GM19238 (cell line): Measurements from ENCODE around the gene ZFYVE28.

Experiments
- DNase-seq: peaks from one replicate; pipeline ENCODE4 v3.0.0; 2011; ENCODE audit warnings: low spot score; ENCODE audit not compliant: insufficient read length

ZFYVE28 gene

DNA sequence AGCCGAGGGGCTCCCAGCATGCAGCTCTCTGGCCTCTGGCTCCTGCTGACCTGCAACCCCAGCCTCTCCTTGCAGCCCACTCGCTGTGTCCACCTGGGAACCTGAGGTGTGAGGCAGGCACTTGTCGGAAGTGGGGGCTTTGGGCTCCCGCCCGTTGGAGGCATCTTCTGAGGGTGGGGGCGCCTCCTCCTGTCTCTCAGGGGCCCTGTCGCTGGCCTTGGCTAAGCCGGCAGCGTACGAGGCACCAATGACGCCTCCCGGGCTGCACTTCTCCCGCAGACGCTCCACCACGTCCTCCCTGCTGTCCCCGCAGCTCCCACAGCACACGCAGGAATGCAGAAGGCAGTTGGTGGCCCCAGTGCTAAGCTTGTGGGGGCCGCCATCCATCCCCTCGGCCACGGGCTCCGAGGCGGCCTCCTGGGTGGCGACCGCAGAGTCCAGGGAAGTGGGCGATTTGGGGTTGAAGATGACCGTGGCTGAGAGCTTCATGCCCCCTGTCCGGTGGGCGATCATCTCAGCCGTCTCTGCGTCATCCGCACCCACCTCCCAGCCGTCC is 114.0 kb downstream of the ZFYVE28 start:
- no peak for DNase-seq

DNA sequence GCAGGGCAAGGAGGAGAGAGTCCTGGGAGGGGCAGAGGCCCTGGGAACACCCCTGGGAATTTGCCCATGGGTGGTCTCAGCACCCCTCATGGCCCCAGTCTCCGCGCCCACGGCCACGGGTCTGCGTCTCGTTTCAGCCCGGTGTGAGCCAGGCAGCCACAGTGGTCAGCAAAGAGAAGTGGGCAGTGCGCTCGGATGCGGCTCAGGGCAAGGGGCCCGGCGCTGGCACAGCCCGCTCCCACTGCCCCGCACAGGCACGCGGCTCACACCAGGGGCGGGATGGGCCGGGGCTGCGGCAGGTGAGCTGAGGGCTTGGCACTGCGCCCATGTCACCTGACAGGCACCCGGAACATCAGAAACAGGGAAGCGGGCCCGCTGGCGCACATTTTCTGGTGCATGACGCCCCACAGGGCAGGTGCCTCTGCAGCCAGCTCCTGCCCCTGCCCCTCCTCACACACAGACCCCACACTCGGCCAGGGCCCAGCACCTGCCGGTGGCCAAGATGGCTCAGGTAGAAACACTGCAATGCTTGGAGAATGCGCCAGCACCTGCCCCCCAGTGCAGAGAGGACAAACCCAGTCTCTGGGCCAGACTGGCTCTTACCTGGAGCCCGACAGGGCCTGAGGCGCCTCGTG is 114.6 kb downstream of the ZFYVE28 start:
- no peak for DNase-seq

GRCh38 chr4:2303121-2303685 is 115.2 kb downstream of the ZFYVE28 start:
- DNase-seq, result no peak

DNA sequence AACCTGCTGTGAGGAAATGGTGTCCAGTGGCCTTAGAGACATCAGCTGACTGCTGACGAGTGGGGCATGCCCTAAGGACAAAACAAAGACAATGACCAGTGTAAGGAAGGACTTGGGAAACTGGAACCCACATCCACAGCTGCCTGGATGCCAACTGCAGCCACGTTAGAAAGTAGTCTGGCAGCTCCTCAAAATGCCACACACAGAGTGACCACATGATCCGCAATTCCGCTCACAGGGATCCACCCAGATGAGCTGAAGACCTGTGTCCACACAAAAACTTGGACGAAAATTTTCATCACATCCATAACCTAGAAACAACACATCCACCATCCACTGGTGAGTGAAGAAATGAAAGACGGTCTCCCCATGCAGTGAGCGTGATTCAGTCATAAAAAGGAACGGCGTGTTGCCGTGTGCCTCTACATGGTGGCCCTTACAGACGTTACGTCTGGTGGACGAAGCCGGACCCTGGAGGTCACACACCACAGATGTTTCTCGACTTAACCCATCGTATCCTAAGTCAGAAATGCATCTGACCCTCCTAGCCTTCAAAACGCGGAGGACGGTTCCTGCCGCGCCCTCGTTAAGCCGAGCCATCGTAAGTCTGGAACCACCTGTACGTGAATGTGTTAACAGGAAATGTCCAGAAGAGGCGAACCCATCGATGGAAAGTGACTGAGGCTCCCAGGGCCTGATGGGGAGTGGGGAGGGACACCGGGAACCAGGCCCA is 115.9 kb downstream of the ZFYVE28 start:
- no peak for DNase-seq

DNA sequence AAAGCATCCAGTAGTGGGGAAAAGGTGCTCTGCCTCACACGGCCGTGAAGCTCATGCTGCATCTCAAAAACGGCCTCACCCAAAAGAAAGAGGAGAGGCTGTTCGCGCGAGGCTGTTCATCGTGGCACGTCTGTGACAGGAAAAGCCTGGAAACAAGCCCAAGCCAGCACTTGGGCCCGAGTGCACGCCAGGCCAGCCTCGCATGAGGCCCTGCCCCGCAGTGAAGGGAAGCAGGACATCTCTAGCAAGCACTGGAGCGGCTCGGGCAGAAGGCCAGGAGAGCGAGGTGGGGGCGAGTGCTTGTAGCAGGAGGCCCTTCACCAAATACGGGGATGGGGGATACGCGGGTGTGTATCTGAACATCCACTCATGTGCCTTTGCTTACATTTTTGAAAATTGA is 116.6 kb downstream of the ZFYVE28 start:
- no peak for DNase-seq

GRCh38 chr4:2301225-2301642 is 117.2 kb downstream of the ZFYVE28 start:
- no peak for DNase-seq

DNA sequence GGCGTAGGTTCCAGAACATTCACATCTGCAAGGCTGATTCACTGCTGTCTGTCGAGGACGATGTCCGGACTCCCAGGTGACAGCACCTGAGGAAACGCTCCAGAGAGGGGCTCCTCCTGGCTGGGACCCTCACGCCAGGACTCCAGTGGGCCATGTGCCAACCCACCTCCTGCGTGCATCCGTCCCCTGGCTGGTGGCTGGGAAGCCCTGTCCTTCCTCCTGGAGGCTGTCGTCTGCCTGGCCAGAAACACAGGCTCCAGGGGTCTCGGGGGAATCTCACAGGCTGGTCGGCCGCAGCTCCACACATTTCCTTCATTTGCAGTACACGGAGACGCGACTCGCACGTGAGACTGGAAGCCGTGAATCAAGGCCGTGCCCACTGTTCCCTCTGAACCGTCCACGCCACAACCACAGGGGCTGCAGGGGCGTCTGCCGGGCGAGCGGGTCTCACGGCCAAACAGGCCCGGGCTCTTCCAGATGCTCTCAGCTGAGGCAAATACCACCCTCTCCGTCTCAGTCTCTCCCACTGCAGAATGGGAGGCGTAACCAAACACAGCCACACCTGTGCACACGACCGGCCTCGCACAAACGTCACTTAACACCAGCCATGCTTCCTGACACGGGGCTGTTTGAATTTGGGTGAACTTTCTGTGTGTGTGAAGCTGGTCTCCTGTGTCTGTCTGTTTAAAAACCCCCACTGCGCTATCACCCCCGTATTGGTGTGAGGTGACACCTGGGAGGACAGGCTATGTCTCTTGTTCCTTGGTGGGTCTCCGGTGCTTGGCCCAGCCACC is 117.8 kb downstream of the ZFYVE28 start:
- no peak for DNase-seq

GRCh38 chr4:2299794-2300193 is 118.7 kb downstream of the ZFYVE28 start:
- DNase-seq, result no peak

DNA sequence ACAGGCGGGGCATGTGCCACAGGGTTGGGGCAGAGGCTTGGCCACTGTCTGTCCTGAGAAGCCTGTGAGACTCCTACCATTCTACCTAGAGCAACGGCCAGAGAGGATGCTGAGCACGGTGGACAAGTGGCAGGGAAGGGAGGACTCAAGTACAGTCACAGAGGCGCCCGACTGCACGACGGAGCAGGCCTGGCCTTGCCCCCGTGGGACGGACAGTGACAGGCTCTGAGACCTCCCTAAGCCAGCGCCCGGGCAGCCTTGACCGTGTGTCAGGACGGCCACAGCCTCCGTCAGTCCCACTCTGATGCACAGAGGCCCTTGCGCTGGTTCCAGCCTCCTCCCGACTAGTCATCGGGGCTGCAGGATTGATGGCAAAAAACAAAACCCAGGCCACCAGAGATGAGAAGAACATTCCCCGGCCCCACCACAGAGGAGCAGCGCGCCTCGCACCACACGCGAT is 119.9 kb downstream of the ZFYVE28 start:
- DNase-seq, result no peak

DNA sequence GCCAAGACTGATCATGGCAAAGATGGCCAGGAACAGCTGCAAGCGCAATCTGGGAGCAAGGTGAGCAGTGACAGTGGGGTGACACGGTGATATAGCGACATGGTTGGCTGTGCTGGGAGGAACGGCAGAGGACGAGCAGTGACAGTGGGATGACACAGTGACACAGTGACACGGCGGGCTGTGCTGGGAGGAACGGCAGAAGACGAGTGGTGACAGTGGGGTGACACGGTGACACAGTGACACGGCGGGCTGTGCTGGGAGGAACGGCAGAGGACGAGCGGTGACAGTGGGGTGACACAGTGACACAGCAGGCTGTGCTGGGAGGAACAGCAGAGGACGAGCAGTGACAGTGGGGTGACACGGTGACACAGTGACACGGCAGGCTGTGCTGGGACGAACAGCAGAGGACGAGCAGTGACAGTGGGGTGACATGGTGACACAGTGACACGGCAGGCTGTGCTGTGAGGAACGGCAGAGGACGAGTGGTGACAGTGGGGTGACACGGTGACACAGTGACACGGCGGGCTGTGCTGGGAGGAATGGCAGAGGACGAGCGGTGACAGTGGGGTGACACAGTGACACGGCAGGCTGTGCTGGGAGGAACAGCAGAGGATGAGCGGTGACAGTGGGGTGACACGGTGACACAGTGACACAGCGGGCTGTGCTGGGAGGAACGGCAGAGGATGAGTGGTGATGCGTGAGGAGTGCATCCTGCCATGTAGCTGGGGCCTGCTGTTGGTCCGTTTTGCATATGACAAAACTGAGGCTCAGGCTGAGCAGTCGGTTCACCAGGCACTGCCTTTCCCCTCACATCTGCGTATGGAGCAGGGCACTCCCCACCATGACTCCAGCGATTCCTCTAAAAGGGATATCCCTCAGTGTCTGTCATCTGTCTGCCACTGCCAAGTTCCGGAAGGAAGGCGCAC is 120.6 kb downstream of the ZFYVE28 start:
- DNase-seq, result no peak

DNA sequence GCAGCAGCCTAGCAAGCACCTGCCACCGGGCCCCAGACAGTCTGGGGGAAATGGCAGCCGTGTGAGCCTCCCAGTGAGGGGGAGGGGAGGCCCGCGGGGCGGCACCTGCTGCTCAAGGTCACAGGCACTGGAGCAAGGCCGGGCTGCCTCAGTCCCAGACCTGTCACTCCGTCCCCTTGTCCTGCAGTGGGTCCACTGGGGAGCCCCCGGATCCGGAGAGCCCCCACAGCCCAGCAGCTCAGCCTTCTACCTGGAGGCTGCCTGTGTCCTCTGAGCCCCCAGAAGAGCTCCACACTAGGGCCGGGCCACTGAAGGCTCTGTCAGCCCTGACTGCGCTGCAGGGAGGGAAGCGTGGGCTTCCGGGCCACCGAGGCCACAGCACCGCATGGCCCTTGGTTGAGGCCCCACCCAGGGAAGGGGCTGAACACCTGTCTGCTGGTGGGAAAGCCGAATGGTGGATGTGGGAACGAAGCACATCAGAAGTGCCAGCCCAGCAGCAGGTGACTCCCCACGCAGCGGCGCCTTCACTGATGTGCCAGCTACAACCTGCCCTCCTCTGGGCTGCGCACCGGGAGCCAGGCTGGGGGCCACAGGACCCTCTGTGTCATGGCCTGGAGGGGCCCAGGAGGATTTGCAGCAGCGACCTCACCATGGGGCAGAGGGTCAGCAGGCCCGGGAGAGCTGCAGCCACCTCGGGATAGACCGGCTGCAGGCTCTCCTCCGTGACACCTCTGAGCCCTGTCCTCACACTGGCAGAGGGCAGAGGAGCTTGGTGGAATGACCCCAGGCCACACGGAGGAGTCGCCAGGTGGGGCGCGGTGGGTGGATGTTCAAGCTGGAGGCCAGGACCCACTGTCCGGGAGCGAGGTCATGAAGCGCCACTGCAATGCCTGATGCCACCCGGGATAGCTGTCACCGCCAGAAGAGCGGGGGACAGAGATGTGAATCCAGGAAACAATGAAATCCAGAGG is 121.5 kb downstream of the ZFYVE28 start:
- DNase-seq, result no peak

DNA sequence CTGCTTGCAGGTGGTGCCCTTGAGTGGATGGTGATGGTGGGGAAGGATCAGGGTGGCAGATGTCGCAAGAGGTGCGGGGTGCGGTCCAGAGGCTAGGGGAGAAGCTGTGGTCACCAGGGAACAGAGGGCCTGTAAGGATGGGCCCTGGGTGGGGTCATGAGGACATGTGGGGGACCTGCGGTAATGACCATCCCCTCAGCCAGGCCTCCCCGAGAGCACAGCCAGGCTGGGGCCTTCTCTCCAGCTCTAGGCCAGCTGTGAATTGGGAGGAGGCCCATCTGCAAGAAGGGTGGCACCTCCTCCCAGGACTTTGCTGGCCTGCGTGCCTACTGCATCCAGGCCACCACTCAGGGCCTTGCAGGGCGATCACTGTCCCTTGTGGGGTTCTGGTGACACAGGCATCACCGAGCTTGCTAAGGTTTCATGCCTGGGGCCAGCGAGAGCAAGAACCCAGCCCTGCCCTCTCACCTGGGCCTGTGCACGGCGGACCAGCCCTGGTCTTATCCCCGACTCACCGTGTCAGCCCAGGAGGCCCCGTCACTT is 122.5 kb downstream of the ZFYVE28 start:
- no peak for DNase-seq

DNA sequence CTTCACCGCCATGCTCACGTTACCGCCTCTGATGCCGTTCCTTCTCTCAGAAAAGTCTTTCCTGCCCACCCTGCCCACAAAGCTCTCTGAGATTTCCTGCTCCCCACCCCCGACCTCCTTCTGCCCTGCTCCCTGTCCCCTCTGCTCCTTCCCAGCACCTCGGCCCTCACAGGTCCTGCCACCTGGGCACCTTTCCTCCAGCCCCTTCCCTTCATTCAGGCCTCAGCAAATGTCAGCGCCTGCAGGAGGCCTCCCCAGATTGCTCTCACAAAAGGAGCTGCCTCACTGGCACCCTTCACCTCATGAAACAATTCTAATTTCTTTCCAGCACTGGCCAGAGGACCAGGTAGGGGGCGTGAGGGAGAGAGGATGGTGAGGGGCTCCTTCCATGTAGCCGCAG is 122.9 kb downstream of the ZFYVE28 start:
- no peak for DNase-seq

GRCh38 chr4:2292646-2293108 is 125.8 kb downstream of the ZFYVE28 start:
- no peak for DNase-seq

DNA sequence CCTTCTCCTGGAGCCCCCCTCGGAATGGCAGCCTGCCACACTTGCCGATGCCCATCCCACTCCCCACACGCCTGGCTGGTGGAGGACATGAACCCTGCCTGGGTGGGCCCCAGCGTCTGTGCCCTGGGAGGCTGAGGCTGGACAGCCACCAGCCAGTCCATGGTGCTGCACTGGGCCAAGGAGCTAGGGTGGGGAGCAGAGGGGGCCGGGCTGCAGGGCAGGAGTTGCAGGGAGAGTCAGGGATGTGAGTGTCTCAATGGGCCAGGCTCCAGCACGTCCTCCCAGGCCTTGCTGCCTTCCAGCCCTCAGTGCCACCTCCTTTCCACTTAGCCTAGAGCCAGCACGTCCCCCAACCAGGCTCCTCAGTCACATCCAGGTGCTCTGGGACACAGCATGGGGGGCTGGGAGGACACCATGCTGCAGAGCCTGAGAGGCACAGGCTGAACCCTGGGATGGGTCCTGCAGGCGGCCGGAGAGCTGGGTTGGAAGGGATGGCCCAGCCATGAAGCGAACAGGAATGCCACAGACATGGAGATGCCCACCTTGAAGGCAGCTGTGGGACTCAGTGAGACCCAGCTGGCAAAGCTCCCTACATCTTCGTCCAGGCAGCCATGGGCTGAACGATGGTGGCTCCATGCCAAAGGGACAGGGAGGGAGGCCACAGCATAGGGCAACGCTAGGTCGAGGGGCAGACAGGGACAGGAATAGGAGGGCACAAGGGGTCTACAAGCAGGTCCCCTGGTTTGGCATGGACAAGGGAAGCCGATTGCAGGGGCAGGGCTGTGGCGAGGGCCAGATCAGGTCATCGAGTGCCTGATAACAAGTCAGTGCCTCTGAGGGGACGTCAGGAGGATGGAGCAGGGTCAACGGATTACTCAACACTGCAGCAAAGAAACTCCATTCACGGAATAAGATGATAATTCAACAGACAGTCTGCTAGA is 126.5 kb downstream of the ZFYVE28 start:
- no peak for DNase-seq

DNA sequence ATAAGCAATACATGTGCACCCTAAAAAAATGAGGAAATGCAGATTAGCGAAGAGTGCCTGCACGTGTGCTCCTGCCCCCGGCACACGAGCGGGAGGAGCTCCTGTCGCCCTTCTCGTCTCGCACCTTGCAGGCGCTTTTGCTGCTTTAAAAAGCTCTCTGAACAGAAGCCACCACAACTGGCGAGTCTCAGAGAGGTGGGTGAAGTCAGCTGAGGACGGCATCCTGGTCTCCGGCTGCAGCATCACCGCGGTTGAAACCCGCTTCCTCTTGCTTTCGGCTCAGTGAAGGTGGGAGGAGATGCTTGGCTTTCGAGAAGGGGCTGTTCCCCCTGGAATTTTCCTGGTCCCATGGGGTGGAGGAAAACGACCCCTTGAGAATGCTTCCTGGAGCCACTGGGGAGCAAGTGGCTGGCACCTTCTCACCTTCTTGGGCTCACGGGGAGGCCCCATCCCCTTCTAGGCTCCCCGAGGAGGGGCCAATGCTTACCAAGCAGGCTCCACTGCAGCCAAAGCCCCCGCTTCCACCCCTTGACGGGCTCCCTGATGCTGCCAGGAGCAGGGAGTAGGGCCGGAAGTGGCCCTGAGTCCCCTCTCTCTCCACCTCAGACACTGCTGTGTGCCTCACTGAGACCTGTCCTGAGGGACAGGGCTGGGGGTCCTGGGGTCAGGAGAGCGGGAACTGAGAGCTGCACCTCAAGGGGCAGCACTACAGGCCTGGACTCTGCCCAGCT is 127.3 kb downstream of the ZFYVE28 start:
- peak; percentile 38 for DNase-seq

DNA sequence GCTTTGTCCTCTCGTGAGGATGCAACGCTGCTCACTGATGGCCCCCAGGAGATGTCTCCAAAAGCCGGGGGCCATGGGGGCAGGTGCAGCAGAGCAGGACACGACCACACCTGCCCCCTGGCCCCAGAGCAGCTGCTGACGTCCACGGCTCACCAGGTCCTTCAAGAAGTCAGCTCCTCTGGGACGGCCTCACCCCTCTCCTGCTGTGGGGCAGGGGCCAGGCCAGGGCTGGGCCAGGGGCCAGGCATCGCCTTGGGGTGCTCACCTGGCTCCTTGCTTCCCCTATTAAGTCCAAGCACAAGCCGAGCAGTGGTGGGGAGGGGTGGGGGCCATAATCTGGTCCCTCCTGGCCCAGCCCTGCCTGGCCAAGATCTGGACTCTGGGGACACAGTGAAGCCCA is 128.0 kb downstream of the ZFYVE28 start:
- no peak for DNase-seq
